HCT116 (cell line): Measurements from ENCODE around the gene HPD. TPM values are rescaled to one million over a fixed set of nuclear protein-coding genes. Genes with fewer than 3 reads are reported as not detected.
"Not testable (repeated sequence)": the region's sequence is repeated elsewhere in the genome, so short reads cannot be mapped to it uniquely, and the experiment has no call there.

Experiments used
- ATAC-seq: fragments of 200-7000 bp; cut with Tn5 transposase; 2 replicates; pipeline ENCODE4 v1.9.1; 2020; ENCODE audit warnings: mild to moderate bottlenecking, moderate library complexity
- BruUV-seq: library from RNA; stranded (reverse); fragments of 400-500 nt; replicated peaks from 2 replicates; lab custom pipeline; 2021; lab: Mats Ljungman, UMichigan
- CTCF ChIA-PET: fragments of 300-600 bp; sonication (Branson Sonifier 250); formaldehyde crosslinking; loops from one replicate; lab custom pipeline; 2021; ENCODE audit warnings: antibody characterized with exemption; lab: Charles Lee
- POLR2A ChIA-PET: fragments of 300-600, 350-600 bp; sonication (Branson Sonifier 250); formaldehyde crosslinking; loops from one replicate; lab custom pipeline; 2021; ENCODE audit warnings: antibody characterized with exemption; lab: Charles Lee
- RAD21 ChIA-PET, 2 experiments: fragments of 300-600 bp; sonication (Branson Sonifier 250); formaldehyde crosslinking; loops; one replicate each; lab custom pipeline; 2023; ENCODE audit warnings: low total read pairs in 2 of 2; ENCODE audit not compliant: uncharacterized antibody in 2 of 2, unreplicated experiment in 2 of 2, low non-redundant PET in 1 of 2; lab: Charles Lee
- DNase-seq: peaks from one replicate; pipeline ENCODE4 v3.0.0-alpha.2; 2010; ENCODE audit warnings: low read depth, low spot score
- H2AFZ ChIP-seq: fragments of 200-600 bp; shearing (Covaris generic), sonication (generic); 2 replicates; pipeline ENCODE4 v1.6.1; 2017; ENCODE audit warnings: low read depth, mixed run types, mixed read lengths, antibody characterized with exemption, low read length; ENCODE audit not compliant: poor library complexity, severe bottlenecking
- H3K27ac ChIP-seq: 2 replicates; pipeline ENCODE4 v1.5.1; 2012; ENCODE audit warnings: low read depth, low read length
- H3K27me3 ChIP-seq: fragments of 200-600 bp; sonication (generic); 2 replicates; pipeline ENCODE4 v1.6.1; 2016; ENCODE audit warnings: mixed run types, low read length, mixed read lengths; ENCODE audit not compliant: insufficient read depth
- H3K36me3 ChIP-seq, 2 experiments: fragments of 200-500 bp in 1 of 2; fragments of 200-600 bp in 1 of 2; sonication (Bioruptor generic) in 1 of 2; sonication (generic) in 1 of 2; 2 replicates each; pipeline versions ENCODE4 v1.5.1 to v1.6.1; 2014 to 2016; ENCODE audit warnings: low read length in 2 of 2, inconsistent platforms in 1 of 2, mixed read lengths in 1 of 2, mixed run types in 1 of 2; ENCODE audit not compliant: insufficient read depth in 2 of 2, control insufficient read depth in 1 of 2
- H3K4me1 ChIP-seq, 2 experiments: fragments of 200-600 bp in 1 of 2; sonication (generic) in 1 of 2; 2 replicates each; pipeline versions ENCODE4 v1.5.1 to v1.6.1; 2012 to 2017; ENCODE audit warnings: low read length in 2 of 2, inconsistent platforms in 1 of 2, mild to moderate bottlenecking in 1 of 2, mixed read lengths in 1 of 2, mixed run types in 1 of 2, moderate library complexity in 1 of 2; ENCODE audit not compliant: insufficient read depth in 2 of 2, control insufficient read depth in 1 of 2
- H3K4me2 ChIP-seq: fragments of 200-600 bp; sonication (generic); 2 replicates; pipeline ENCODE4 v1.6.1; 2017; ENCODE audit warnings: mixed run types, low read length, mixed read lengths
- H3K4me3 ChIP-seq, 2 experiments: fragments of 200-600 bp in 1 of 2; sonication (generic) in 1 of 2; replicated peaks in 1 of 2; 2 replicates each; pipeline ENCODE4 v1.5.1; 2011 to 2016; ENCODE audit warnings: low read length in 2 of 2, control low read depth in 1 of 2, low read depth in 1 of 2, mild to moderate bottlenecking in 1 of 2, mixed read lengths in 1 of 2, mixed run types in 1 of 2
- H3K79me2 ChIP-seq: fragments of 200-600 bp; sonication (generic); 2 replicates; pipeline ENCODE4 v1.6.1; 2017; ENCODE audit warnings: mild to moderate bottlenecking, mixed run types, low read length, moderate library complexity, mixed read lengths; ENCODE audit not compliant: insufficient read depth
- H3K9ac ChIP-seq: fragments of 200-600 bp; sonication (generic); 2 replicates; pipeline ENCODE4 v1.6.1; 2016; ENCODE audit warnings: low read length, mixed read lengths
- H3K9me2 ChIP-seq: fragments of 200-600 bp; sonication (generic), shearing (Covaris generic); 2 replicates; pipeline ENCODE4 v1.6.1; 2017; ENCODE audit warnings: mixed run types, mild to moderate bottlenecking, moderate library complexity; ENCODE audit not compliant: insufficient read depth
- H3K9me3 ChIP-seq, 2 experiments: fragments of 200-500 bp in 1 of 2; fragments of 200-600 bp in 1 of 2; sonication (Bioruptor generic) in 1 of 2; sonication (generic) in 1 of 2; 2 replicates each; pipeline ENCODE4 v1.6.1; 2014 to 2017; ENCODE audit warnings: low read length in 2 of 2, mixed read lengths in 2 of 2, inconsistent platforms in 1 of 2, low read depth in 1 of 2, mild to moderate bottlenecking in 1 of 2, mixed run types in 1 of 2, moderate library complexity in 1 of 2; ENCODE audit not compliant: control insufficient read depth in 1 of 2, insufficient read depth in 1 of 2
- H4K20me1 ChIP-seq: fragments of 200-600 bp; sonication (generic), shearing (Covaris generic); 2 replicates; pipeline ENCODE4 v1.6.1; 2017; ENCODE audit warnings: mixed run types, mild to moderate bottlenecking, moderate library complexity; ENCODE audit not compliant: insufficient read depth
- EGR1 ChIP-seq: IDR thresholded peaks from 2 replicates; pipeline ENCODE4 v1.6.1; 2012; ENCODE audit warnings: low read depth
- ELF1 ChIP-seq: IDR thresholded peaks from 2 replicates; pipeline ENCODE4 v1.6.1; 2012; ENCODE audit warnings: low read depth, borderline replicate concordance
- MAX ChIP-seq: IDR thresholded peaks from 2 replicates; pipeline ENCODE4 v1.6.1; 2012
- REST ChIP-seq: IDR thresholded peaks from 2 replicates; pipeline ENCODE4 v1.6.1; 2012; ENCODE audit warnings: low read depth
- SP1 ChIP-seq: IDR thresholded peaks from 2 replicates; pipeline ENCODE4 v1.6.1; 2012; ENCODE audit warnings: low read depth
- SRF ChIP-seq: IDR thresholded peaks from 2 replicates; pipeline ENCODE4 v1.6.1; 2012; ENCODE audit warnings: low read depth
- ZBTB33 ChIP-seq: IDR thresholded peaks from 2 replicates; pipeline ENCODE4 v1.6.1; 2011; ENCODE audit warnings: mild to moderate bottlenecking, low read length, moderate library complexity; ENCODE audit not compliant: insufficient replicate concordance; ENCODE audit errors: extremely low read depth
- intact Hi-C: fragments of 100-400 bp; cut with micrococcal nuclease; formaldehyde crosslinking; loops from 2 replicates; pipeline ENCODE4 v1.10.0; 2022
- total RNA-seq: library from RNA; stranded (reverse); gene quantifications from one replicate; pipeline ENCODE4 v1.2.1, GENCODE V29; 2021; ENCODE audit not compliant: unreplicated experiment

Gene HPD
- total RNA-seq, 1 experiment from 2014 or later: 1.1 TPM

GRCh38 chr12:121883315-121883660 is 24.6 kb upstream of the HPD start:
- TF ChIP-seq MAX (no peak), REST (no peak), ELF1 (no peak), SRF (no peak), ZBTB33 (no peak), EGR1 (no peak), SP1 (no peak)
- DNase-seq (no peak), ATAC-seq (peak; percentile 82)
- H3K4me3 ChIP-seq: no peak overlapping the region
- H3K9me3 ChIP-seq: no peaks in the 10 kb centered on the region
- ChIA-PET POLR2A (interaction anchor here (1.1 kb wide), 1 partner anchor 81 kb away, joined by 6 read pairs; no protein-coding TSS in a partner anchor), CTCF (interaction anchor here (1.1 kb wide), 1 partner anchor 89 kb away, joined by 7 read pairs; the partner anchor contains the start of gene RHOF), RAD21 (no interaction called here)
- H3K27ac ChIP-seq: peak overlapping the region; percentile 1; the same call in 1 of the 2 replicates
- peak overlapping the region; percentile 63 for H3K4me2 ChIP-seq
- H3K27me3 ChIP-seq: no peaks in the 10 kb centered on the region
- peaks cover 18 to 36% of the 10 kb centered on the region in 2 experiments for H3K4me1 ChIP-seq
- BruUV-seq: no TSS peak
- no peaks in the 10 kb centered on the region for H4K20me1 ChIP-seq
- intact Hi-C loops: no loop called here
- H2AFZ ChIP-seq: peak overlapping the region; percentile 78
- H3K9me2 ChIP-seq: no peaks in the 10 kb centered on the region
- H3K9ac ChIP-seq: peak overlapping the region; percentile 1; the same call in 1 of the 2 replicates
- no peaks in the 10 kb centered on the region for H3K36me3 ChIP-seq
- no peaks in the 10 kb centered on the region for H3K79me2 ChIP-seq

- DNase-seq, H3K4me2 ChIP-seq, H3K9ac ChIP-seq, BruUV-seq, H3K9me2 ChIP-seq, RAD21 ChIA-PET, H3K4me3 ChIP-seq, POLR2A ChIA-PET, intact Hi-C loops, ATAC-seq, CTCF ChIA-PET, H3K27me3 ChIP-seq, H3K4me1 ChIP-seq, H3K9me3 ChIP-seq, H4K20me1 ChIP-seq, H3K36me3 ChIP-seq, H3K79me2 ChIP-seq, H3K27ac ChIP-seq, H2AFZ ChIP-seq: not testable (repeated sequence)
Observed at GRCh38 chr12:121876080-121876447, 17.4 kb upstream of the HPD start.
